SK-N-SH treated with all-trans-retinoic acid at 6 μM for 48 hours (cell line): ENCODE measurements around the gene EID1.
A peak's percentile ranks its signal among the peaks of the same experiment; 100 is the strongest.

Experiments
- ATAC-seq: fragments of 200-7000 bp; cut with Tn5 transposase; 3 replicates; pipeline ENCODE4 v1.9.1; 2020; ENCODE audit warnings: mild to moderate bottlenecking, moderate library complexity
- ARNTL ChIP-seq: fragments of 450-650 bp; formaldehyde crosslinking; IDR thresholded peaks from 2 replicates; pipeline ENCODE4 v1.5.0; 2020; ENCODE audit warnings: low read depth, mild to moderate bottlenecking, moderate library complexity, borderline replicate concordance
- BACH2 ChIP-seq: fragments of 250-450 bp; sonication (Bioruptor Pico); IDR thresholded peaks from 2 replicates; pipeline ENCODE4 v1.9.0; 2021; ENCODE audit warnings: mild to moderate bottlenecking, borderline replicate concordance
- CREB5 ChIP-seq: fragments of 250-450 bp; sonication (Bioruptor Pico); IDR thresholded peaks from 2 replicates; pipeline ENCODE4 v1.5.1; 2020; ENCODE audit warnings: low read depth, mild to moderate bottlenecking, moderate library complexity
- CSDC2 ChIP-seq: fragments of 250-450 bp; sonication (Bioruptor Pico); IDR thresholded peaks from 2 replicates; pipeline ENCODE4 v1.5.0; 2020; ENCODE audit warnings: mild to moderate bottlenecking, moderate library complexity
- CSRNP3 ChIP-seq: fragments of 250-450 bp; sonication (Bioruptor Pico); IDR thresholded peaks from 2 replicates; pipeline ENCODE4 v1.5.1; 2021; ENCODE audit warnings: mild to moderate bottlenecking, moderate library complexity
- ESRRG ChIP-seq: fragments of 250-450 bp; sonication (Bioruptor Pico); IDR thresholded peaks from 2 replicates; pipeline ENCODE4 v1.6.1; 2021; ENCODE audit warnings: mild to moderate bottlenecking
- GLIS3 ChIP-seq: fragments of 250-450 bp; sonication (Bioruptor Pico); IDR thresholded peaks from 2 replicates; pipeline ENCODE4 v1.5.0; 2020; ENCODE audit warnings: mild to moderate bottlenecking, moderate library complexity
- OSR1 ChIP-seq: fragments of 250-450 bp; sonication (Bioruptor Pico); IDR thresholded peaks from 2 replicates; pipeline ENCODE4 v1.8.0; 2022; ENCODE audit warnings: moderate library complexity, mild to moderate bottlenecking, inconsistent platforms
- PATZ1 ChIP-seq: fragments of 250-450 bp; sonication (Bioruptor Pico); IDR thresholded peaks from 2 replicates; pipeline ENCODE4 v1.8.0; 2020; ENCODE audit warnings: mild to moderate bottlenecking, moderate library complexity, borderline replicate concordance
- PPARA ChIP-seq: fragments of 250-450 bp; sonication (Bioruptor Pico); IDR thresholded peaks from 2 replicates; pipeline ENCODE4 v1.5.0; 2020; ENCODE audit warnings: mild to moderate bottlenecking, borderline replicate concordance
- RARB ChIP-seq: fragments of 250-450 bp; sonication (Bioruptor Pico); IDR thresholded peaks from 2 replicates; pipeline ENCODE4 v1.8.0; 2021; ENCODE audit warnings: mild to moderate bottlenecking, moderate library complexity
- SNAI2 ChIP-seq: fragments of 250-450 bp; sonication (Bioruptor Pico); IDR thresholded peaks from 2 replicates; pipeline ENCODE4 v1.5.0; 2020; ENCODE audit warnings: mild to moderate bottlenecking, moderate library complexity
- TCF4 ChIP-seq: fragments of 250-450 bp; sonication (Bioruptor Pico); IDR thresholded peaks from 2 replicates; pipeline ENCODE4 v1.8.0; 2021; ENCODE audit warnings: mild to moderate bottlenecking, moderate library complexity, borderline replicate concordance
- TOX ChIP-seq: fragments of 250-450 bp; sonication (Bioruptor Pico); IDR thresholded peaks from 2 replicates; pipeline ENCODE4 v1.8.0; 2021; ENCODE audit warnings: mild to moderate bottlenecking, moderate library complexity, borderline replicate concordance
- ZC3H10 ChIP-seq: fragments of 250-450 bp; sonication (Bioruptor Pico); IDR thresholded peaks from 2 replicates; pipeline ENCODE4 v1.5.1; 2021; ENCODE audit warnings: mild to moderate bottlenecking, moderate library complexity
- ZFP3 ChIP-seq: fragments of 250-450 bp; sonication (Bioruptor Pico); IDR thresholded peaks from 2 replicates; pipeline ENCODE4 v1.5.0; 2020; ENCODE audit warnings: mild to moderate bottlenecking, moderate library complexity
- ZFP30 ChIP-seq: fragments of 450-650 bp; formaldehyde crosslinking; IDR thresholded peaks from 2 replicates; pipeline ENCODE4 v1.5.0; 2022; ENCODE audit warnings: mild to moderate bottlenecking, moderate library complexity
- ZNF565 ChIP-seq: fragments of 450-650 bp; formaldehyde crosslinking; conservative IDR thresholded peaks from 2 replicates; pipeline ENCODE4 v1.5.0; 2020; ENCODE audit warnings: low read depth, mild to moderate bottlenecking, moderate library complexity
- ZNF70 ChIP-seq: fragments of 450-650 bp; formaldehyde crosslinking; IDR thresholded peaks from 2 replicates; pipeline ENCODE4 v1.5.0; 2020; ENCODE audit warnings: mild to moderate bottlenecking, moderate library complexity
- TF ChIP-seq, protein P1 (sequence below): fragments of 250-450 bp; sonication (Bioruptor Pico); IDR thresholded peaks from 2 replicates; pipeline ENCODE4 v1.8.0; 2021; ENCODE audit warnings: low read depth, mild to moderate bottlenecking, moderate library complexity, borderline replicate concordance
- TF ChIP-seq, protein P2 (sequence below): fragments of 250-450 bp; sonication (Bioruptor Pico); IDR thresholded peaks from 2 replicates; pipeline ENCODE4 v1.5.0; 2020; ENCODE audit warnings: mild to moderate bottlenecking, moderate library complexity

EID1 gene

DNA sequence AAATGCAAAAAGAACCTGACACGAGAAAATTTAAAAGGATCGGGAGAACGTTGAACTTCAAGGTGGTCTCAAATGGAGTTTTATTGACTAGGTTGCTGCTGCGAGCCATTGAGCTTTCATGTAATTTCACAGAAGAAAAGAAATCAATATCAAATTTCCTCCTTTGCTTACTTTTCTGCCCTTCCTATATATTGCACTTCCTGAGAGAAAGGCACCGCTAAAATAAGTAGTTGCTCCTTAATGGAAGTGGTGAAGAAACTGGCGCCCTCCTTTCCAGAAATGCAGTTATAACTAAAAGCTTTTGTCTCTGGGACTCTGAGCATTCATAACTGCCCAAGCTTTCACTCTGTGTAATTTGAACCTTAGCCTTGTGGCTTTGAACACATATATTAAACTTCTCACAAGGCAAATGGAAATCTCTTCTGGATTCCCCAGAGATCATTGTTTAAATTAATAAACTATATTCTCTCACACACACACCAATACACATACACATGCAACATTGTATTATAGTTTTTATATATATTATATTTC is 13.4 kb downstream of the EID1 start:
- ATAC-seq: peak; percentile 13; the same call in 1 of the 3 replicates

DNA sequence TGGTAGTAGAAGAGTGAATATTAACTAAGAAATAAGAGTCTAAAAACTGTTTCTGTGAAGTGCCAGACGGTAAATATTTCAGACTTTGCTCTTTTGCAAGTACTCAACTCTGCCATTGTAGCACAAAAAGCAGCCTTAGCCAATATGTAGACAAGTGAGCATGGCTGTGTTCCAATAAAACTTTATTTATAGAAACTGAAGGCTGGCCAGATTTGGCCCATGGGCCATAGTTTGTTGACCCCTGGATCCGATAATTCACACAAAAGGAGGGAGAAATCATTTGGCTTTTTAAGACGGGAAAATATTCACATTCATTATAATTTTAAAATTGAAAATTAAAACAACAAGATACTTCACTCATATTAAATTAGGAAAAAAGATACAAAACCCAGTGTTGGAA is 15.4 kb downstream of the EID1 start:
- TF ChIP-seq SNAI2 (CRISPR knock-in tag) (no peak), RARB (CRISPR knock-in tag) (no peak), CSDC2 (CRISPR knock-in tag) (no peak), TOX (CRISPR knock-in tag) (no peak), ZFP30 (CRISPR knock-in tag) (no peak), ZNF565 (CRISPR knock-in tag) (no peak), CREB5 (CRISPR knock-in tag) (no peak), GLIS3 (CRISPR knock-in tag) (no peak), ESRRG (no peak), ARNTL (CRISPR knock-in tag) (no peak), BACH2 (no peak), ZFP3 (CRISPR knock-in tag) (no peak)
- TF ChIP-seq, protein P1, sequence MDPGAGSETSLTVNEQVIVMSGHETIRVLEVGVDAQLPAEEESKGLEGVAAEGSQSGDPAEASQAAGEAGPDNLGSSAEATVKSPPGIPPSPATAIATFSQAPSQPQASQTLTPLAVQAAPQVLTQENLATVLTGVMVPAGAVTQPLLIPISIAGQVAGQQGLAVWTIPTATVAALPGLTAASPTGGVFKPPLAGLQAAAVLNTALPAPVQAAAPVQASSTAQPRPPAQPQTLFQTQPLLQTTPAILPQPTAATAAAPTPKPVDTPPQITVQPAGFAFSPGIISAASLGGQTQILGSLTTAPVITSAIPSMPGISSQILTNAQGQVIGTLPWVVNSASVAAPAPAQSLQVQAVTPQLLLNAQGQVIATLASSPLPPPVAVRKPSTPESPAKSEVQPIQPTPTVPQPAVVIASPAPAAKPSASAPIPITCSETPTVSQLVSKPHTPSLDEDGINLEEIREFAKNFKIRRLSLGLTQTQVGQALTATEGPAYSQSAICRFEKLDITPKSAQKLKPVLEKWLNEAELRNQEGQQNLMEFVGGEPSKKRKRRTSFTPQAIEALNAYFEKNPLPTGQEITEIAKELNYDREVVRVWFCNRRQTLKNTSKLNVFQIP (CRISPR knock-in tag): no peak
- no peak for ATAC-seq

More for the DNA sequence above, 13.4 kb downstream of the EID1 start:
- TF ChIP-seq ZNF70 (no peak), CSDC2 (CRISPR knock-in tag) (no peak), PATZ1 (CRISPR knock-in tag) (no peak), TOX (CRISPR knock-in tag) (no peak)

GRCh38 chr15:48896869-48897814 is 19.2 kb downstream of the EID1 start:
- TF ChIP-seq TCF4 (CRISPR knock-in tag) (no peak), ZFP3 (CRISPR knock-in tag) (no peak), TOX (CRISPR knock-in tag) (no peak), ZC3H10 (CRISPR knock-in tag) (no peak), OSR1 (CRISPR knock-in tag) (no peak), CSRNP3 (no peak), PPARA (CRISPR knock-in tag) (no peak), SNAI2 (CRISPR knock-in tag) (no peak)
- TF ChIP-seq, protein P2, sequence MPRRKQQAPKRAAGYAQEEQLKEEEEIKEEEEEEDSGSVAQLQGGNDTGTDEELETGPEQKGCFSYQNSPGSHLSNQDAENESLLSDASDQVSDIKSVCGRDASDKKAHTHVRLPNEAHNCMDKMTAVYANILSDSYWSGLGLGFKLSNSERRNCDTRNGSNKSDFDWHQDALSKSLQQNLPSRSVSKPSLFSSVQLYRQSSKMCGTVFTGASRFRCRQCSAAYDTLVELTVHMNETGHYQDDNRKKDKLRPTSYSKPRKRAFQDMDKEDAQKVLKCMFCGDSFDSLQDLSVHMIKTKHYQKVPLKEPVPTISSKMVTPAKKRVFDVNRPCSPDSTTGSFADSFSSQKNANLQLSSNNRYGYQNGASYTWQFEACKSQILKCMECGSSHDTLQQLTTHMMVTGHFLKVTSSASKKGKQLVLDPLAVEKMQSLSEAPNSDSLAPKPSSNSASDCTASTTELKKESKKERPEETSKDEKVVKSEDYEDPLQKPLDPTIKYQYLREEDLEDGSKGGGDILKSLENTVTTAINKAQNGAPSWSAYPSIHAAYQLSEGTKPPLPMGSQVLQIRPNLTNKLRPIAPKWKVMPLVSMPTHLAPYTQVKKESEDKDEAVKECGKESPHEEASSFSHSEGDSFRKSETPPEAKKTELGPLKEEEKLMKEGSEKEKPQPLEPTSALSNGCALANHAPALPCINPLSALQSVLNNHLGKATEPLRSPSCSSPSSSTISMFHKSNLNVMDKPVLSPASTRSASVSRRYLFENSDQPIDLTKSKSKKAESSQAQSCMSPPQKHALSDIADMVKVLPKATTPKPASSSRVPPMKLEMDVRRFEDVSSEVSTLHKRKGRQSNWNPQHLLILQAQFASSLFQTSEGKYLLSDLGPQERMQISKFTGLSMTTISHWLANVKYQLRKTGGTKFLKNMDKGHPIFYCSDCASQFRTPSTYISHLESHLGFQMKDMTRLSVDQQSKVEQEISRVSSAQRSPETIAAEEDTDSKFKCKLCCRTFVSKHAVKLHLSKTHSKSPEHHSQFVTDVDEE (CRISPR knock-in tag): no peak
- no peak for ATAC-seq
